Urothelium cell line (cell line): Measurements from ENCODE around the gene NME3.
"Not testable (repeated sequence)": the region's sequence is repeated elsewhere in the genome, so short reads cannot be mapped to it uniquely, and the experiment has no call there.

ENCODE experiments used
- DNase-seq: peaks from one replicate; pipeline ENCODE4 v3.0.0; 2011; ENCODE audit warnings: low spot score, mixed read lengths
- FAIRE-seq: peaks from 2 replicates; lab custom pipeline; 2011; peaks lifted over from hg19 to GRCh38; lab: Jason Lieb, UNC

Gene NME3

DNA sequence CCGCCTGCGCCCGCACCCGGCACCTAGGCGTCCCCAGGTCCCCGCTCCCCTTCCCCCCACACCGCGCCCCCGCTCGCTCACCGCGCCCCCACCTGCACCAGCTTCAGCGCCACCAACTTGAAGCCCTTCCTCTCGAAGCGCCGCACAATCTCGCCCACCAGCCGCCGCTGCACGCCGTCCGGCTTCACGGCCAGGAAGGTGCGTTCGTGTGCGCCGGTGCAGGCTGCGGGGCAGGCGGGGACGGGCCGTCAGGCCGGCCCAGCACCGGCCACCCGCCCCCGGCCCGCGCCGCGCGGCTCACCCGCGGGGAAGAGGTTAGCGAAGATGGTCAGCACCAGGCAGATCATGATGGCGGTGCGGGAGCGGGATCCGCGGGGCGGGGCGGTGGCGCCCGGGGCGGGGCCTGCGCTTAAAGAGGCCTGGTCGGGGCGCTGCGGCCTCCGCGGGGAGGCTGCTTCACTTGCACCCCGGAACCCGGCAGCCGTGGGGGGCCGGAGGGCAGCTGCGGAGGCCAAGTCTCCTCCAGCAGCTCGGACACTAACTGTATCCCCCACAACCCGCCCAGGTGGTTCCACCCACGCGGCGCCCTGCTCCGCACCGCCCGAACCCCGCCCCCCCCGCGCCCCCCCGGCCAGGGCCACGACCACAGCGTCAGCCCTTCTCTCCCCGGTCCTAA, at the start of gene NME3:
Gene NME3 (minus strand): TSS at position 356 of the 676 bp plus-strand sequence. CDS start 9 bp downstream, at position 347.
- peak; percentile 83 for DNase-seq
- FAIRE-seq, result peak; percentile 65

DNA sequence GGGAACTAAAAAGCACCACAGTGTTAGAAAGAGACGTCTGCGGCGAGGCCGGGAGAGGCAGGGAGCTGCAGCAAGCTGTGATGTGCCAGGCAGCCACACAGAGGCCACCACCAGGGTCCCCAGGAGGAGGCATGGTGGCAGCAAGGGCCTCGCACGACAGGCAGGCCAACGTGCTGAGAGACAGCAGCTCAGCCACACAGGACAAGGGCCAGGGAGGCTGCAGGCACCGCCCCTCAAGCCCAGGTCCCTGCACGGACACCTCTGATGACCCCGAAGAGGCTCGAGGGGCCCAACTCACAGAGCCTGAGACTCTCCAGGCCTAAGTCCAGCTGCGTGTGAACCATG, 49.6 kb upstream of the NME3 start:
- DNase-seq, result no peak
- FAIRE-seq, result no peak

DNA sequence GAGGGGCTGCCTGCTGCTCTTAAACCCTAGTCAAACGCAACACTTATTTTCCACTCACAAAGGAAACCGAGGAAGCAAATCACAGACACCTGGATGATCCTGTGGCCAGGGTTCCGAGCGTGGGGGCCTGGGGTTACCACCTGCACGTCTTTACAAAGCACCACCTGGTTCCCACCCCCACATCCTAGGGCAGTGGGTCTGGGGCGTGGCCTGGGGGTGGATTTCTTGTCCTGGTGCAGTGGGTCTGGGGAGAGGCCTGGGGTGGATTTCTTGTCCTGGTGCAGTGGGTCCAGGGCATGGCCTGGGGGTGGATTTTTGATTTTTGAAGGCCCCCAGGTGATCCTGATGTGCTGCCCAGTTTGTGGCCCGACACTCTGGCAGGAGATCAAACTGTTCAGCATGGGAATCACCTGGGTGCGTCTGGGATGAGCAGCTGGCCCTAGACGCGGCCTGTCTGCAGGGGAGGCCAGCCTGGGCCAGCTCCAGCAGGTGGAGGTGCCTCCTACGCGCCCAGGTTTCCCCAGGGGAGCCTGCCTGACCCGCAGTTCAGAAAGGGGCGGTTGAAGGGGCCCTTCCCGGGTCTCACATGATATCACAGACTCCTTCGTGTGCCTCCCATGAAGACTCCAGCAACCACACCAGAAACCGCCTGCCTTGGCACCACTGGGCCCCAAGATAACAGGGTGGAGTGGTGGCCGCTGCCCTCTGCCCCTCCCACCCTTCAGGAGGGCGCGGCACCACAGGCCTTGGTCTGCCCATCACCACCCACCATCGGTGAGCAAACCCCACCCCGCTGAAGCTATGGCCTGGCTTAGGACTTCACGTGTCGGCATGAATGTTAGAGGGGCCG, 49.0 kb upstream of the NME3 start:
- DNase-seq, result no peak
- no peak for FAIRE-seq

DNA sequence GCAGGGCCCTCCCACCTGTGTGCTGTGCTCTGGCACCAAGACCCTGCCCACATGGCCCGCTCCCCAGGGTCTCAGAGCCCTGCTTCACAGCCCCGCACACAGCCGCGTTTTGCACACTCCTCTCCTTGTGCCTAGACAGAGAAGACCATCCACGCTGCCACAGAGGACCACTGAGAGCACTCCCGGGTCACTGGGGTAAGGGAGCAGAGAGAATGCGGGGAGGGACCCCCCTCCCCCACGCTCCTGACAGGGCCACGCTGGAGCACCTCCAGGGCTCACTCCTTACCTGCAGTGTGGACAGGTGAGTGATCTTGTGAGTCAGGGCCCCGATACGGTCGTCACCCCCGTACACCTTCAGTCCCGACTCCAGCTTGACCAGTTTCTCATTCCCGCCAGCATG, 48.3 kb upstream of the NME3 start:
- FAIRE-seq (no peak), DNase-seq (no peak)

DNA sequence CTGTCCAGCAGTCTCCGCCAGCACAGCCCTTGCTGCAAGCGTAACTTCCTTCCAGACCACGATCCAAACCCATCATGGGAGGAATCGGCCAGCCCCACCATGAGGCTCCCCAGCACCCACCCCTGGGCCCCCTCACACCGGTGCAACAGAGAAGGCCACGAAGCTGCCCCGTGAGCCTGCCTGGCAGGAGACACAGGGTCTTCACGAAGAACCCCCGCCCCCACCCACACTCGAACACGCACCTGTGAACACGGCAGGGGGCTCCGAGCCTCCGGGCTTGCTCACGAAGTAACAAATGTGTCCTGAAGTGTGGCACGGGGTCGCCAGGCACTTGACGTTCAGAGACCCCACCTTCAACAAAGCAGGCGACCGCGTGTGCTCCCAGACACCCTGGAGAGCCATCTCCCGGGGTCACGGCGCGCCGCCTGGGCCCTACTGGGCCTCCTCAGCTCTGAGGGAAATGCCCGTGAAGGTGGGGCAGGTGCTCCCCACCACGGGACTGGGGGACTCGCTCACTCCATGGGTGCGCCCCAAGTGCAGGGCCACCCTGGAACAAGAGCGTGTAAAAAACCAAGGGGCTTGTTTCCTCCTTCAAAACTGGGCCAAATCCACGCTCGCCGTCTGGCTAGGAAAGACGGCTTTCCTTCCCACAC, 47.7 kb upstream of the NME3 start:
- no peak for FAIRE-seq
- DNase-seq, result no peak

DNA sequence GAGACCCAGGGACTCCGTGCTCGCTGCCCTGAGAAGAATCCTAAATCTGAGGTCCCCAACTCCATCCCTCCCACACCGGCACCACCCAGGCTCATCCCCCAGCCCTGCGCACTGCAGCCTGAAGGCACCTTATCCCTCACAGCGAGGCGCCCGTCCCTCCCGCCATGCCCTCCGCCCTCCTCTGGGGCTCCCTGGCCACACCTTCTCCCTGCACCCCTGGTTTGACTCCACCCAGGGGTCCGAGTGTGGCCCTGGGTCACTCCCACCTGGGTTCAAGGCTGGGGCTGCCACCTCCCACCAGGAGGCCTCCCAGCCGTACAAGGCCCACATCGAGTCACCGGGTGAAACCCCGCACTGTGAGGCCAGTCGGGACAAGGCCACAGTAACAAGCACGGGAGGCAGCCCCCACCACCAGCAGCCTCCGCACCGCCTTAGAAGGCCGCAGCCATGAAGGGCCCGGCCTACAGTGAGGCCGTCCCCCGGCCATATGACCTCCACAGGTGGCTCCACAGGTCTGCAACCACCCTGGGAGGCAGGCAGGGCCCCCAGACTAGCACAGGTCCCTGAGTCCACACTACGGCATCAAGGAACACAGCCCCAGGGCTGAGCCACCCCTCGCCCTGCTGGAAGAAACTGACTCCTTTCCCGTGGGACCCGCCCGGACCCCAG, 47.0 kb upstream of the NME3 start:
- no peak for FAIRE-seq
- DNase-seq, result no peak

DNA sequence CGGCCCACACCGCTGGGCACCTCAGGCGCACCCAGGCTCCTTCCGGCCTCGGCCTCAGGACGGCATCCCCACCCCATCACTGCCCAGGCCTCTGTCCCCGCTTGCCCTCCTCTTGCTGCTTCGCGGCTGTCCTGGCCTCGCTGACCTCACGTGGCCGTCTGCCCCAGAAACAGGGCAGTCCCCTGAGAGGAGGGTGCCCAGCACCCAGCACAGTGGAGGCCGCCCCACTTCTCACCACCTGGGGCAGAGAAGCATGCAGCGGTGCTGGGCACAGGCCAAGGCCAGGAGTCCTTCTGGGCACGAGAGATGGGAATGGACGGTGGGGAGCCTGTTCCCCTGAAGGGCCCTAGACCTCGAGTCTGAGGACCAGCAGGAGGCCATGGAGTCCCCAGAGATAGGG, 46.4 kb upstream of the NME3 start:
- DNase-seq (no peak), FAIRE-seq (no peak)

DNA sequence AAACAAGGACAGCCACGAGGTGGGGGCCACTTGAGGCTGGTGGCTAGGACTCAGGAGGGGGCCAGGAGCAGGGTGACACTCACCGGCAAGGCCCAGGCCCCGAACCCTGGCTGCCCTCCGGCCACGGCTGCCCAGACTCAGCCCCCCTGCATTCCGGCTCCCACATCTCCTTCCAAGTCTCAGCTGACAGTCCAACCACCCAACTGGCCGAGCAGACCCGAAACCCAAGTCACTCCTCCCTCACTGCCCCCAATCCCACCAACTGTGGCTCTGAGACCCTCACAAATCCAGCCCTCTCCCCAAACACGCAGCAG, 45.9 kb upstream of the NME3 start:
- no peak for DNase-seq
- no peak for FAIRE-seq

DNA sequence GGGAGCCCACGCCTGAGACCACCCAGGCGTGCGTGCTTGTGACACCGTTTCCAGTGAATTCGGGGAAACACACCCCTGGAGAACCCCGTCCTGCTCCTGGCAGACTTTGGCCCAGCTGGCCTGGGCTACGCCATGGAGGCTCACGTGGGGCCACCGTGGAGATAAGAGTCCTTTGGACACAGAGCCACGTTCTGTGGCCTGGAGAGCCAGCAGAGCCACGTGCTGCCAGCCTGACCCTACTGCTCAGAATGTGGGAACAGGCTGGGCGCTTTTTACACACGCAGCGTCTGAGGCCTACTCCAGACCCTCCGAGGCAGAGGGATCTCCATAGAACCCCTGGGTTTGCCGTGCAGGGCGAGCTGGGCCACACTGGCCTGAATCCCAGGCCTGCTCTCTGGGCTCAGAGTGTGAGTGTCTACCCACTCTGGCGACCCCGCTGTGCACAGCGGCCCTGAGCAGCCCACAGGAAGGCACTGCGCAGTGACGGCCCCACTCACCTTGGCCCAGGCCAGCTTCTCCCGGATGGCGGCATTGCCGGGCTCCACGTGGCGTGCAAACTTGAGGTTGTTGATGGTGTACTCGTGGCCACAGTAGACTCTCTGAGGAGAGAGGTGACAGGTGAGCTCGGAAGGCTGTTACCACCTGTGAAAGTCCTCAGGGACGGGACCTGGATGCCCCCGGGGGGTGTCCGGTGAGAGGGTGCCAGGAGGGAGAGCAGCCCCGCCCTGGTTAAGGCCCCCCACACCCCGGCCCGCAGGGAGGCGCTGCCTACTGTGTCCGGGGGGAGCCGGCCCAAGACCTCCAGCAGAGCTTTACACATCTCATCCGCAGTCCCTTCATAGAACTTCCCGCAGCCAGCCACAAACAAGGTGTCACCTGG, 45.3 kb upstream of the NME3 start:
- FAIRE-seq (no peak), DNase-seq (no peak)

DNA sequence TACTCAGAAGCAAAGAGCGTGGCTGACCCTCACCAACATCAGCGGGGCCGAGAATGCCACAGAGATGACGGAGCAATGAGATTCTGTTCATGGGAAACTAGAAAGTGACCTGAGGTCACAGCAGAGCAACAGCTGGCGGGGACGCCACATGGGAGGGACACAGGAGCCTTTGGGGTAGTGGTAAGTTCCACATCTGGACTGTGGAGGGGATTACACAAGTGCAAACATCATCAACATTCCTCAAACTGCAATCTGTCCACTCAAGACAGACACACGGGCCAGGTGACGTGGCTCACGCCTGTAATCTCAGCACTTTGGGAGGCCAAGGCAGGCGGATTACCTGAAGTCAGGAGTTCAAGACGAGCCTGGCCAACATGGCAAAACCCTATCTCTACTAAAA, 44.1 kb upstream of the NME3 start:
- no peak for DNase-seq
- no peak for FAIRE-seq

DNA sequence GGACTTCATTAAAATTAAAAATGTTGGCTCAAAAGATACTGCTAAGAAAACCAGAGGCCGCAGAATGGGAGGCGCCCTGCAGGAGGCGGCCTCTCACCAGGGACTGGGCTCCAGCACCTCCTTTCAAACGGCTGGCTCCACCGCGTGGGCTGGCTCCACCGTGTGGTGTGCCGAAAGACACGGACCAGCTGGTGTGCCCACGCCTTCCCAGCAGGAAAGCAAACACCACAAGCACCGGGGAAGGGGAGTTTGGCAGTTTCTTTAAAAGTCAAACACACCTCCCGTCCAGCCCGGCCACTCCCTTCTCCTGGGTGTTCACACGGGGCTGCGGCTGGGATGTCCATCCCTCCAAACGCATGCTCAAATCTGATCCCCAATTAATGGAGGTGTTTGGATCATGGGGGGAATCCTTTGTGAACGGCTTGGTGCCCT, 41.4 kb upstream of the NME3 start:
- DNase-seq (peak; percentile 66), FAIRE-seq (no peak)

DNA sequence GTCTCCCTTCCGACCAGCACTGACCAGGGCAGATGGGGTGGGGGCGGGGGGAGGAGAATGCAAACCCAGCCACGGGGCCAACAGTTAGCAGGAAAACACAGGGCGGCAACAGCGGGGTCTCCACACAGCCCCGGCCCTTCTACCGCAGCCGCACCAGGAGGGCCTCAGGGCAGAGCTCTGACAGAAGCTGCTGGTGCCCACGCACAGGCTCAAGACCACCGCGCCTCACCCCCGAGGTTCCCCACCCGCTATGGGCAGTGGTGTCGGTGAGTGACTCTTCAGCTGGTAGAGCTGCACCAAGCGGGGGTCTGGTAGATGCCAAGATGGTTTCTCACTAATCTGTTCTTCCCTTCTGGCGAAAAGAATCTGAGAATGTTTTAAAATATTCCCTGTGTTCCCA, 39.2 kb upstream of the NME3 start:
- DNase-seq (no peak), FAIRE-seq (no peak)

DNA sequence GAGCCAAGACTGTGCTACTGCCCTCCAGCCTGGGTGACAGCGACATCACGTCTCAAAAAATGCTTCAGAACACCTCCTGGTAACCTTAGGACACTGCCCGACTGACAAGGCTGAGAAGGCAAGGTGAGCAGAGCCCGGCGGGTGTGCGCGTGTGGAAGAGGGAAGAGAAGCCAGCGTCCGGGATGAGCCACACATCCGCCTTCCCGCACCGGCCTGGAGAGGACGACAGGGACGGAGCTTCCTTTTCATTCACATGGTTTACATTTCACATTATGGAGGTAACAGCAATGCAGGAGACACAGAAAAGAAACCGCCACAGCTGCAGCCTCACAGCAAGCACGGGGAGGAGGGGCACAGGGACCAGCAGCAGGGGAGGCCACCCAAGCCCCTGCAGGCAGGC, 38.8 kb upstream of the NME3 start:
- DNase-seq (no peak), FAIRE-seq (no peak)

DNA sequence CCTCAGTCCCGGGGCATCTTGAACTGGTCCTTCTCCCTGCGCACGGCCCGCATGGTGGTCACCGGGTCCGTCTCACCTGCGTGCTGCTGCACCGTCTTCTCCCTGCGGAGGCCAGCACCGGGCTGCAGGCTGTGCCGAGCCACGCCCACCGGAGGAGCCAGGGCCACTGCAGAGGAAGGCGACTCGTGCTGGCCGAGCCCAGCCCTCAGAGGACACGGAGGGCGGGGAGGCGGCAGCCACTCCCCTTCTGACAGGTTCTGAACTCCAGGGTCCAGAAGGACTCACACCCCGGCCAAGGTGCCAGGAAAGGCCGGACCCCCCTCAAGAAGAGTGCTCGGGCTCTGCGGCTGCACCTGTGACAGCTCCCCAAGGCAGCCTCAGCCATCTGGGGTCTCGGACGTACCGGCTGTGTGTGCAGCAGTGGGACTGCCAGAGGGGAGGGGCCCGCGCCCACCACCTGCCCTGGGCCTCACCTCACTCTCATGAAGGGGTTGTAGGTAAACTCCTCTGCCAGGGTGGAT, 38.0 kb upstream of the NME3 start:
- no peak for DNase-seq
- FAIRE-seq, result no peak

DNA sequence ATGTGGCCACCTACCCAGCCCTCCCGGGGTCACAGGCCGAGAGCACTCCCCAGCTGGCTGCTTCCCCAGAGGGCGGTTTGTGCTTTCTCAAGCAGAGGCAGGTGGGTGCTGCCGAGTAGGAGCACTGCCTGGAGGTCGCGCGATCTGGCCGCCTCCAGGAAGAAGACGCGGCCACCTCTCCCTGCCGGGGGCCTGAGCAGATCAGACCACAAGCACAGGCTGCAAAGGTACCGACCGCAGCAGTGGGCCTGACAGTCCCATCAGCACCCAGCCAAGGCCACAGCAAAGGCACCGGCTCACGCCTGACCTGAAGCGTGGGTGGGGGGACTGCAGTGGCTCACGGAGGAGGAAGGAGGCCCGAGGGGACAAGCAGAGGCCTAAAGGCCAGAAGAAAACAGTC, 37.3 kb upstream of the NME3 start:
- no peak for FAIRE-seq

DNA sequence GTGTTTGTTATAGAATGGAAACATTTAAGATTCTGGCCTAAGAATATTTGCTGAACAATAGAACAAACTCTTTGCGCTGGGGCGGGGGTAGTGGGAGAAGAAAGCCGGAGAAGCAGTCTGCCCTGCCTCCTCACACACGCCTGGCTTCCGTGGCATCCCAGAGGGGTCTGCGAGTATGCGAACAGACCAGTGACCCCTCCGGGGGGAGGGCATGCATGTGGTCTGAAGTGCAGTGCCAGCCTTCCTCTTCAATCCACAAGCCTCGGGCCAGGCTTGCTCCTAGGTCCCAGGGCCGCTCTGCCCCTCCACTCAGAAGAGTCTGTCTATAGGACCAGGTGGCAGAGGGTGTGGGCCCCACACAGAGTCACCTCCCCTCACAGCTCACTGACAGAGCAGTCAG, 36.3 kb upstream of the NME3 start:
- FAIRE-seq, result no peak
- no peak for DNase-seq

More for the DNA sequence above, 37.3 kb upstream of the NME3 start:
- DNase-seq, result no peak

DNA sequence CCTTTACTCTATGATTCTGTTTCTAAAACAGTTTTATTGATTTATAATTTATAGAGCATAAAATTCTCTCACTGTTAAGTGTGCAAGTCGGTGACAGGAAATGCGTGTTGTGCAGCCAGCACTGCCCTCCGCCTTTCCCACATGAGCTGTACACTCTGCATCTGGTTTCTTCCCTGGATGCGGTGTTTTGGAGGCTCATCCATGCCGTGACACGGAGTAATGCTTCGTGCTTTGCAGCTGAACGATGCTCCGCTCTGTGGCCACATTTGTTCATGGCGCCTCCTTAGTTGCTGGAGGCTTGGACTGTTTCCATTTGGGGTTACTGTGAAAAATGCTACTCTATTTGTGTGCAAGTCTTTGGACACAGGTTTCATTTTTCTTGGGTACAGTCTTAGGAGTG, 29.4 kb upstream of the NME3 start:
- DNase-seq (no peak), FAIRE-seq (no peak)

DNA sequence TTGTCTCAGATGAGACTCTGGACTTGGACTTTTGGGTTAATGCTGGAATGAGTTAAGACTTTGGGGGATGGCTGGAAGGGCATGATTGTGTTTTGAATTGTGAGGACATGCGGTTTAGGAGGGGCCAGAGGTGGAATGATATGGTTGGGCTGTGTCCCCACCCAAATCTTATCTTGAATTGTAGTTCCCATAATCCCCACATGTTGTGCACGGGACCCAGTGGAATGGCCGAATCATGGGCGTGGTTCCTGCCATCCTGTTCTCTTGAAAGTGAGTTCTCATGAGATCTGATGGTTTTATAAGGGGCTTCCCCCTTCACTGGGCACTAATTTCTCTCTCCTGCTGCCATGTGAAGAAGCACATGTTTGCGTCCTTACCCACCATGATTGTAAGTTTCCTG, 27.9 kb upstream of the NME3 start:
- FAIRE-seq, DNase-seq: not testable (repeated sequence)

DNA sequence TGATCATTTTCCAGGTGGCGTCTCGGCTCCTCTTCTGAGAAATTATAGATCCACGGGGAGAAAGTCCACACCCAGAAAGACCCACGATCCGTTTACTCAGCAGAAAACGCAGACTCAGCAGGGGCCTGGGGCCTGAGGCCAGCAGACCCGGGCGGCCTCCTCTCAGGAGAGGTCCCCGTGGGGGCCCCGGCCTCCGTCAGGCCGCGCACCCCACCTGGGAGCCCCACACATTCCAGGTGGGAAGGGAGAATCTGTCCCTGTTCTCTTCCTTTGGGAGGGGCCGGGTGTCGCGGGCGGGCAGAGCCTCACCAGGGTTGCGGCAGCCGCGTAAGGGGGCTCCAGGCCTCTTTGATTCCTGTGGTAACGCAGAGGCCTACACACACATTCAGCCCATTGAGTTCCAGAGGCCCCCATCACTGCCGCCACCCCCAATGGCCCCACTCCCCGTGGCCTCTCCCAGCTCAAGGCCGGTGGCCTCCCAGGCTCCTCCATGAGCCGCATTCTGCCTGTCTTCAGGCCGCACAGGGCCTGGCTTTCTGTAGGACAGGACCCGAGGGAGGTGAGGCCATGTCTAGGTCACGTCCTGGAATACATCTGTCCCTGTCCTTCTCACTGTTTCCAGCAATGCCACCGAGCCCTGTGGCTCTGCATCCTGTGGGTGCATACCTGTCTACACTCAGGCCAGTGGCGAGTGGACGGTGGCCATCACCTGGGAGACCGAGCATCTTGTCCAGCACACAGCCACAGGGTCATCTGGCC, 23.7 kb upstream of the NME3 start:
- no peak for FAIRE-seq

More for the DNA sequence above, 23.7 kb upstream of the NME3 start:
- DNase-seq, result no peak
